22Rv1 (cell line): Measurements from ENCODE around the gene ACER3.

Experiments used
- CTCF ChIP-seq: fragments of 450-650 bp; IDR thresholded peaks from 2 replicates; pipeline ENCODE4 v1.5.1; 2017; ENCODE audit warnings: mild to moderate bottlenecking
- ZFX ChIP-seq: fragments of 450-650 bp; IDR thresholded peaks from 2 replicates; pipeline ENCODE4 v1.6.1; 2017; ENCODE audit warnings: antibody characterized with exemption, borderline replicate concordance

- TF ChIP-seq CTCF (no peak), ZFX (no peak)
Observed at GRCh38 chr11:76891793-76892192, 31.1 kb downstream of the ACER3 start.
